ENCODE results near the gene FABP2. TPM values are rescaled to one million over a fixed set of nuclear protein-coding genes. Genes with fewer than 3 reads are reported as not detected.

FABP2 gene
- polyA plus RNA-seq, 1 donor from 2014 or later = not detected

DNA sequence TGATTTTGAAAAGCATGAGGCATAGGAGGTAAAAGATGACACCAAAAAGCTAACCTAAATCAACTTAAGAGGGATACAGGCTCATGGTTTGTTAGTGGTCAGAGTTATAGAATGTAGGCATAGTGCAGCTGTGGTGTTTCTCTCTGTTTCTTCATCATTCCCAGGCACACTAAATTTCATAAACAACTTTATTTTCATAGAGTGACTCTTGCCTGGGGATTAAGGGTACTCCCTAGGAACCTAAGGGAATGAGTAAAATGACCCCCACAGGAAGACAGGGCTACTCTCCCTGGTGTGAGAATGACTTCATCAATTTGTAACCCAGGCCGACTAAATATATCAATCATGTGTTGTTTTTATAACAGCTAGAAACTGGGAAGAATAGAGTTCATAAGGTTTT lies 11.1 kb downstream of the FABP2 start:
- Histone ChIP-seq H4K20me1 (ENCODE audit: insufficient read depth) (no peaks in the 10 kb centered on the region), H3F3A (ENCODE audit: insufficient read depth, low read length, poor library complexity, severe bottlenecking) (no peaks in the 10 kb centered on the region), H3K9me3 (ENCODE audit: low read length) (no peaks in the 10 kb centered on the region), H3K9me2 (ENCODE audit: insufficient read depth, low read length) (no peaks in the 10 kb centered on the region), H3K4me3 (ENCODE audit: low read length) (no peak overlapping the region), H2AFZ (ENCODE audit: low read depth, low read length) (no peak overlapping the region), H3K79me2 (replicated peaks; ENCODE audit: insufficient read depth, low read length) (no peaks in the 10 kb centered on the region), H3K36me3 (ENCODE audit: insufficient read depth, low read length) (no peaks in the 10 kb centered on the region), H3K27ac (ENCODE audit: low read length) (no peak overlapping the region), H3K9ac (ENCODE audit: low read length) (no peak overlapping the region), H3K27me3 (ENCODE audit: insufficient read depth, low read depth, low read length) (no peaks in the 10 kb centered on the region), H3K4me2 (ENCODE audit: low read length) (no peak overlapping the region)
- no peak for TF ChIP-seq POLR2AphosphoS5 (IDR thresholded peaks at IDR 0.05)
- no peak for TF ChIP-seq EZH2 (IDR thresholded peaks at IDR 0.05; ENCODE audit: borderline replicate concordance, insufficient read depth, low read length, poor library complexity, severe bottlenecking)
- no peak for TF ChIP-seq EP300 (conservative IDR thresholded peaks at IDR 0.05; ENCODE audit: poor library complexity, severe bottlenecking)
- TF ChIP-seq RAD21 (conservative IDR thresholded peaks at IDR 0.05) = no peak
- TF ChIP-seq SMC3 (conservative IDR thresholded peaks at IDR 0.05; ENCODE audit: poor library complexity) = no peak
- no peak for TF ChIP-seq REST (IDR thresholded peaks at IDR 0.05; ENCODE audit: borderline replicate concordance)
- TF ChIP-seq, protein P1, sequence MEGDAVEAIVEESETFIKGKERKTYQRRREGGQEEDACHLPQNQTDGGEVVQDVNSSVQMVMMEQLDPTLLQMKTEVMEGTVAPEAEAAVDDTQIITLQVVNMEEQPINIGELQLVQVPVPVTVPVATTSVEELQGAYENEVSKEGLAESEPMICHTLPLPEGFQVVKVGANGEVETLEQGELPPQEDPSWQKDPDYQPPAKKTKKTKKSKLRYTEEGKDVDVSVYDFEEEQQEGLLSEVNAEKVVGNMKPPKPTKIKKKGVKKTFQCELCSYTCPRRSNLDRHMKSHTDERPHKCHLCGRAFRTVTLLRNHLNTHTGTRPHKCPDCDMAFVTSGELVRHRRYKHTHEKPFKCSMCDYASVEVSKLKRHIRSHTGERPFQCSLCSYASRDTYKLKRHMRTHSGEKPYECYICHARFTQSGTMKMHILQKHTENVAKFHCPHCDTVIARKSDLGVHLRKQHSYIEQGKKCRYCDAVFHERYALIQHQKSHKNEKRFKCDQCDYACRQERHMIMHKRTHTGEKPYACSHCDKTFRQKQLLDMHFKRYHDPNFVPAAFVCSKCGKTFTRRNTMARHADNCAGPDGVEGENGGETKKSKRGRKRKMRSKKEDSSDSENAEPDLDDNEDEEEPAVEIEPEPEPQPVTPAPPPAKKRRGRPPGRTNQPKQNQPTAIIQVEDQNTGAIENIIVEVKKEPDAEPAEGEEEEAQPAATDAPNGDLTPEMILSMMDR (IDR thresholded peaks at IDR 0.05; ENCODE audit: poor library complexity, severe bottlenecking) = no peak
- TF ChIP-seq TAF1 (IDR thresholded peaks at IDR 0.05; ENCODE audit: low read depth) = no peak

DNA sequence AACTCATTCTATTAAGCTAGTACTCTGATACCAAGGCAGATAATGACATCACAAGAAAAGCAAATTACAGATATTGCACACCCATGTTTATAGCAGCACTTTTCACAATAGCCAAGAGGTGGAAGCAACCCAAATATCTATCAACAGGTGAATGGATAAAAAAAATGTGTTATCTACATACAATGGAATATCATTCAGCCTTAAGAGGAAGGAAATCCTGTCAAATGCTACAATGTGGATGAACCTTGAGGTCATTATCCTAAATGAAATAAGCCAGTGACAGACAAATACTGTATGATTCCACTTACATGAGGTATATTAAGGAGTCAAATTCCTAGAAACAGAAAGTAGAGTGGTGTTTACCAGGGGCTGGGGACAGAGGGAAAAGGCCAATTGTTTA lies 14.3 kb downstream of the FABP2 start:
- no peaks in the 10 kb centered on the region for H3K9me3 ChIP-seq (ENCODE audit: low read length)
- no peaks in the 10 kb centered on the region for H3F3A ChIP-seq (ENCODE audit: insufficient read depth, low read length, poor library complexity, severe bottlenecking)
- H3K4me2 ChIP-seq (ENCODE audit: low read length) = no peak overlapping the region
- TF ChIP-seq EP300 (conservative IDR thresholded peaks at IDR 0.05; ENCODE audit: poor library complexity, severe bottlenecking) (no peak), EZH2 (IDR thresholded peaks at IDR 0.05; ENCODE audit: borderline replicate concordance, insufficient read depth, low read length, poor library complexity, severe bottlenecking) (no peak), TAF1 (IDR thresholded peaks at IDR 0.05; ENCODE audit: low read depth) (no peak), SMC3 (conservative IDR thresholded peaks at IDR 0.05; ENCODE audit: poor library complexity) (no peak), RAD21 (conservative IDR thresholded peaks at IDR 0.05) (no peak), REST (IDR thresholded peaks at IDR 0.05; ENCODE audit: borderline replicate concordance) (no peak), MXI1 (conservative IDR thresholded peaks at IDR 0.05; ENCODE audit: poor library complexity, severe bottlenecking) (no peak), POLR2AphosphoS5 (IDR thresholded peaks at IDR 0.05) (no peak)
- TF ChIP-seq, protein P1 (IDR thresholded peaks at IDR 0.05; ENCODE audit: poor library complexity, severe bottlenecking) = no peak
- H3K36me3 ChIP-seq (ENCODE audit: insufficient read depth, low read length) = no peaks in the 10 kb centered on the region
- no peaks in the 10 kb centered on the region for H3K9me2 ChIP-seq (ENCODE audit: insufficient read depth, low read length)
- no peaks in the 10 kb centered on the region for H3K27me3 ChIP-seq (ENCODE audit: insufficient read depth, low read depth, low read length)
- H4K20me1 ChIP-seq (ENCODE audit: insufficient read depth) = no peaks in the 10 kb centered on the region
- no peak overlapping the region for H3K9ac ChIP-seq (ENCODE audit: low read length)
- no peak overlapping the region for H3K4me3 ChIP-seq (ENCODE audit: low read length)
- H3K27ac ChIP-seq (ENCODE audit: low read length) = no peak overlapping the region
- no peak overlapping the region for H2AFZ ChIP-seq (ENCODE audit: low read depth, low read length)
- no peaks in the 10 kb centered on the region for H3K79me2 ChIP-seq (replicated peaks; ENCODE audit: insufficient read depth, low read length)
